ENCODE data around the gene PRDM10.
A peak's percentile ranks its signal among the peaks of the same experiment; 100 is the strongest.
"Not testable (repeated sequence)": the region's sequence is repeated elsewhere in the genome, so short reads cannot be mapped to it uniquely, and the experiment has no call there.

Gene PRDM10

GRCh38 chr11:129974237-129974636 lies 28.4 kb downstream of the PRDM10 start:
- DNase-seq (ENCODE audit: insufficient read length, low spot score), result no peak
- no peak for FAIRE-seq
- TF ChIP-seq POU2F2 (IDR thresholded peaks at IDR 0.05; ENCODE audit: low read depth, low read length) (no peak), SPI1 (IDR thresholded peaks at IDR 0.05; ENCODE audit: low read depth, low read length) (no peak), TAF1 (IDR thresholded peaks at IDR 0.05; ENCODE audit: low read depth, low read length) (no peak), PAX5 (IDR thresholded peaks at IDR 0.05; ENCODE audit: insufficient read depth, low read length, severe bottlenecking) (no peak), POLR2A (IDR thresholded peaks at IDR 0.05; ENCODE audit: low read depth, low read length) (no peak), POLR2AphosphoS5 (IDR thresholded peaks at IDR 0.05; ENCODE audit: low read depth, low read length) (no peak)

- DNase-seq (ENCODE audit: insufficient read length, low spot score), result no peak
- TF ChIP-seq TAF1 (IDR thresholded peaks at IDR 0.05; ENCODE audit: low read depth, low read length), result no peak
- no peak for TF ChIP-seq POU2F2 (IDR thresholded peaks at IDR 0.05; ENCODE audit: low read depth, low read length)
- no peak for TF ChIP-seq SPI1 (IDR thresholded peaks at IDR 0.05; ENCODE audit: low read depth, low read length)
- no peak for TF ChIP-seq POLR2AphosphoS5 (IDR thresholded peaks at IDR 0.05; ENCODE audit: low read depth, low read length)
- TF ChIP-seq PAX5 (IDR thresholded peaks at IDR 0.05; ENCODE audit: insufficient read depth, low read length, severe bottlenecking), result no peak
- no peak for TF ChIP-seq POLR2A (IDR thresholded peaks at IDR 0.05; ENCODE audit: low read depth, low read length)
- FAIRE-seq, result no peak
These were observed 28.8 kb downstream of the PRDM10 start for GRCh38 chr11:129973809-129974208.

- TF ChIP-seq SPI1 (IDR thresholded peaks at IDR 0.05; ENCODE audit: low read depth, low read length), result no peak
- no peak for TF ChIP-seq TAF1 (IDR thresholded peaks at IDR 0.05; ENCODE audit: low read depth, low read length)
- no peak for TF ChIP-seq POU2F2 (IDR thresholded peaks at IDR 0.05; ENCODE audit: low read depth, low read length)
- TF ChIP-seq PAX5 (IDR thresholded peaks at IDR 0.05; ENCODE audit: insufficient read depth, low read length, severe bottlenecking), result no peak
- no peak for TF ChIP-seq POLR2AphosphoS5 (IDR thresholded peaks at IDR 0.05; ENCODE audit: low read depth, low read length)
- TF ChIP-seq POLR2A (IDR thresholded peaks at IDR 0.05; ENCODE audit: low read depth, low read length), result no peak
- FAIRE-seq, result peak; percentile 23
- DNase-seq (ENCODE audit: insufficient read length, low spot score), result no peak
These were observed 29.6 kb downstream of the PRDM10 start for GRCh38 chr11:129973068-129973467.

GRCh38 chr11:129972611-129973010 lies 30.0 kb downstream of the PRDM10 start:
- DNase-seq (ENCODE audit: insufficient read length, low spot score) (no peak), FAIRE-seq (no peak)
- no peak for TF ChIP-seq SPI1 (IDR thresholded peaks at IDR 0.05; ENCODE audit: low read depth, low read length)
- no peak for TF ChIP-seq POLR2AphosphoS5 (IDR thresholded peaks at IDR 0.05; ENCODE audit: low read depth, low read length)
- no peak for TF ChIP-seq POLR2A (IDR thresholded peaks at IDR 0.05; ENCODE audit: low read depth, low read length)
- TF ChIP-seq TAF1 (IDR thresholded peaks at IDR 0.05; ENCODE audit: low read depth, low read length), result no peak
- TF ChIP-seq PAX5 (IDR thresholded peaks at IDR 0.05; ENCODE audit: insufficient read depth, low read length, severe bottlenecking), result no peak

- not testable (repeated sequence) for FAIRE-seq; DNase-seq (ENCODE audit: insufficient read length, low spot score)
These were observed 30.8 kb downstream of the PRDM10 start for GRCh38 chr11:129971856-129972255.

GRCh38 chr11:129969920-129970319 lies 32.7 kb downstream of the PRDM10 start:
- TF ChIP-seq PAX5 (IDR thresholded peaks at IDR 0.05; ENCODE audit: insufficient read depth, low read length, severe bottlenecking), result no peak
- TF ChIP-seq POLR2A (IDR thresholded peaks at IDR 0.05; ENCODE audit: low read depth, low read length), result no peak
- no peak for TF ChIP-seq SPI1 (IDR thresholded peaks at IDR 0.05; ENCODE audit: low read depth, low read length)
- no peak for TF ChIP-seq POU2F2 (IDR thresholded peaks at IDR 0.05; ENCODE audit: low read depth, low read length)
- TF ChIP-seq TAF1 (IDR thresholded peaks at IDR 0.05; ENCODE audit: low read depth, low read length), result no peak
- TF ChIP-seq POLR2AphosphoS5 (IDR thresholded peaks at IDR 0.05; ENCODE audit: low read depth, low read length), result no peak
- DNase-seq (ENCODE audit: insufficient read length, low spot score) (no peak), FAIRE-seq (no peak)

- TF ChIP-seq TAF1 (IDR thresholded peaks at IDR 0.05; ENCODE audit: low read depth, low read length) (no peak), PAX5 (IDR thresholded peaks at IDR 0.05; ENCODE audit: insufficient read depth, low read length, severe bottlenecking) (no peak), SPI1 (IDR thresholded peaks at IDR 0.05; ENCODE audit: low read depth, low read length) (no peak), POU2F2 (IDR thresholded peaks at IDR 0.05; ENCODE audit: low read depth, low read length) (no peak), POLR2AphosphoS5 (IDR thresholded peaks at IDR 0.05; ENCODE audit: low read depth, low read length) (no peak), POLR2A (IDR thresholded peaks at IDR 0.05; ENCODE audit: low read depth, low read length) (no peak)
- DNase-seq (ENCODE audit: insufficient read length, low spot score), result no peak
- no peak for FAIRE-seq
These were observed 33.8 kb downstream of the PRDM10 start for GRCh38 chr11:129968591-129969419.

GRCh38 chr11:129967996-129968395 lies 34.6 kb downstream of the PRDM10 start:
- TF ChIP-seq POLR2AphosphoS5 (IDR thresholded peaks at IDR 0.05; ENCODE audit: low read depth, low read length) (no peak), SPI1 (IDR thresholded peaks at IDR 0.05; ENCODE audit: low read depth, low read length) (no peak), POU2F2 (IDR thresholded peaks at IDR 0.05; ENCODE audit: low read depth, low read length) (no peak), TAF1 (IDR thresholded peaks at IDR 0.05; ENCODE audit: low read depth, low read length) (no peak), PAX5 (IDR thresholded peaks at IDR 0.05; ENCODE audit: insufficient read depth, low read length, severe bottlenecking) (no peak), POLR2A (IDR thresholded peaks at IDR 0.05; ENCODE audit: low read depth, low read length) (no peak)
- no peak for DNase-seq (ENCODE audit: insufficient read length, low spot score)
- no peak for FAIRE-seq

- TF ChIP-seq SPI1 (IDR thresholded peaks at IDR 0.05; ENCODE audit: low read depth, low read length) (no peak), POU2F2 (IDR thresholded peaks at IDR 0.05; ENCODE audit: low read depth, low read length) (no peak), TAF1 (IDR thresholded peaks at IDR 0.05; ENCODE audit: low read depth, low read length) (no peak), PAX5 (IDR thresholded peaks at IDR 0.05; ENCODE audit: insufficient read depth, low read length, severe bottlenecking) (no peak), POLR2A (IDR thresholded peaks at IDR 0.05; ENCODE audit: low read depth, low read length) (no peak), POLR2AphosphoS5 (IDR thresholded peaks at IDR 0.05; ENCODE audit: low read depth, low read length) (no peak)
- no peak for FAIRE-seq
These were observed 37.4 kb downstream of the PRDM10 start for GRCh38 chr11:129965248-129965647.

More at GRCh38 chr11:129965248-129965647, 37.4 kb downstream of the PRDM10 start:
- DNase-seq (ENCODE audit: insufficient read length, low spot score), result no peak
